Hematopoietic multipotent progenitor cell treated with erythropoietin and hydrocortisone succinate and interleukin-3 and kit ligand, for 17 days (in vitro differentiated cells): ENCODE results near the gene C15orf61.

Experiments
- DNase-seq: peaks from one replicate; pipeline ENCODE4 v3.0.0-alpha.2; 2015; ENCODE audit warnings: low spot score

Gene C15orf61

DNA sequence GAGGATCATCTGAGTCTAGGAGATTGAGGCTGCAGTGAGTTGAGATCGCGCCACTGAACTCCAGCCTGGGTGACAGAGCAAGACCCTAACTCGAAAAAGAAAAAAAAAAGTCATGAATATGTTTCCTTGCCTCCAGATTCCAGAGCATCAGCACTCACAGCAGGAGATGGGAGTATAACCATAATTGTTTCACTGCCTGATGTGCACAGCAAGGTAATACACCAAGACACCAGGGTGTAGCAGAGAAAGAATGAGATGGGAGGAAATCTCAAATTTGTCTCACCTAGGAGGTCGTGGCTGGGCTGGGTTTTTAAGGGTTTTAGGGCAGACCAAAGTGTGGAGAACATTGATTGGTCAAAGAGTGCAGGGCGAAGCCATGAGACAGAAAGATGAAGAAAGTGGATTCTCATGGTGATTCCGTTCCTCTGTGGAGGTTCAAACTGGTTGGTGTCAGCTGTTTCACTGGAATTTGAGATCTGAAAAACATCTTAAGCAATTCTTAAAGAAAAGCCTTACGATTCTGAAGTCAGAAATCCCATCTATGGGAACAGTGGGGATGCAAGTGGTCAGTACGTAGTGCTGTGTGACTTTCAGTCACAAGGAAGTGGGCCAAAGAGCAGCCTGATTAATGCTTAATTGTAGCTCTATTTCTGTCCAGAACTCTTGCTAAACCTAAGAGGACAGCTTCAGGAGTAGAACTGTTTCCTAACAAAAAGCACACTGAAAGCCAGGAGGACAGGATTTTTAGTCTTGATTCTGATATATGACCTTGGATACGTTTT, 7.8 kb upstream of the C15orf61 start:
- no peak for DNase-seq

DNA sequence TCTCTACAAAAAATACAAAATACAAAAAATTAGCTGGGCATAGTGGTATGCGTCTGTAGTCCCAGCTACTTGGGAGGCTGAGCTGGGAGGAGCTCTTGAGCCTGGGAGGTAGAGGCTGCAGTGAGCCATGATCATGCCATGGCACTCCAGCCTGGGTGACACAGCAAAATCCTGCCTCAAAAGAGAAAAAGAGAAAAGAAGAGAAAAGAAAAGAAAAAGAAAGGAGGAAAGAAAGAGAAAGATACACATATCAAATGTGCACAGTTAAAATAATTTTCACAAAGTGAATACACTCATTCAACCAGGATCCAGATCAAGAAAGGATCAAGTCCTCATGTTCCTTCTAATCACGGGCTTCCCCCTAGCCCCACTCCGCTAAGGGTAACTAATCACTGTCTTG, 5.8 kb upstream of the C15orf61 start:
- no peak for DNase-seq

DNA sequence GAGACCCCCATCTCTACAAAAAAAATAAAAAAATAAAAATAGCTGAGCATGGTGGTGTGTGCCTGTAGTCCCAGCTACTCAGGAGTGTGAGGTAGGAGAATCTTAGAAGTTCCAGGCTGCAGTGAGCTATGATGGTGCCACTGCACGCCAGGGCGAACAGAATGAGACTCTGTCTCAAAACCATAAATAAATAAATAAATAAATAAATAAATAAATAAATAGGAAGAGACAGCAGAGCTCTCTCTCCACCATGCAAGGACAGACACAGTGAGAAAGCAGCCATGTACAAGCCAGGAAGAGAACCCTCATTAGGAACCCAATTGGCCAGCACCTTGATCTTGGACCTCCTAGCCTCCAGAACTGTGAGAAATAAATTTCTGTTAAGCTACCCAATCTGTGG, 5.4 kb upstream of the C15orf61 start:
- DNase-seq, result no peak

DNA sequence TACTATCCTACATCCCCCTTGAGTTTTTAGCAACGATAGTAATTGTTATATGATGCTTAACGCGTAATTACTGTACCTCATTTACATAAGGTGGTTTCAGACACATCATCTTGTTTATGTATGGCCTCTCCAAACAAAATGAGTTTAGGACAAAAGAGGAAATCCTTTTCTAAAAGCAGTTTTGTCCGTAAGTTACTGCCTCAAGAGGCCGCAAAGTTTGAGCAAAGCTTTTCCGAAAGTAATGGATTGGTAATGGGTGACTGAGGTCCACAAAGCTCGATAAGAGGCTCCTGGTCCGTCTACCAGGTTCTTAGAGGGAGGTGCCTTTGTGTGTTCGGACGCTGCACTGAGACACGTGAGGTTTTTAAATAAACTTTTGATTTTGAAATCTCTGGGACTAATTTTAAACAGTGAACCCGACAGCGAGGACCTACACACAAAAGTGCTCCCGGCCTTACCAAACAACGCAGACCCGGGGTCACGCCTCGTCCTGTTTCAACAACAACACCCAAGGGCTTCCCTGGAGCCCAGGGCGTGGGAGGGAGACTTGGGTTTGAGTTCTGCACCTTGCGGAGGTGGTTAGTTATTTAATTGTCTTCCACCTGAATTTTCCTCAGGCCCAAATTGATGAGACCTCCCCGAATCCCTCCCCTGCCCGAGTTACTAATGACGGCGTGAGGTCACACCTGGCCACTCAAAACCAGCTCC, 456 bp upstream of the C15orf61 start:
- DNase-seq, result no peak

DNA sequence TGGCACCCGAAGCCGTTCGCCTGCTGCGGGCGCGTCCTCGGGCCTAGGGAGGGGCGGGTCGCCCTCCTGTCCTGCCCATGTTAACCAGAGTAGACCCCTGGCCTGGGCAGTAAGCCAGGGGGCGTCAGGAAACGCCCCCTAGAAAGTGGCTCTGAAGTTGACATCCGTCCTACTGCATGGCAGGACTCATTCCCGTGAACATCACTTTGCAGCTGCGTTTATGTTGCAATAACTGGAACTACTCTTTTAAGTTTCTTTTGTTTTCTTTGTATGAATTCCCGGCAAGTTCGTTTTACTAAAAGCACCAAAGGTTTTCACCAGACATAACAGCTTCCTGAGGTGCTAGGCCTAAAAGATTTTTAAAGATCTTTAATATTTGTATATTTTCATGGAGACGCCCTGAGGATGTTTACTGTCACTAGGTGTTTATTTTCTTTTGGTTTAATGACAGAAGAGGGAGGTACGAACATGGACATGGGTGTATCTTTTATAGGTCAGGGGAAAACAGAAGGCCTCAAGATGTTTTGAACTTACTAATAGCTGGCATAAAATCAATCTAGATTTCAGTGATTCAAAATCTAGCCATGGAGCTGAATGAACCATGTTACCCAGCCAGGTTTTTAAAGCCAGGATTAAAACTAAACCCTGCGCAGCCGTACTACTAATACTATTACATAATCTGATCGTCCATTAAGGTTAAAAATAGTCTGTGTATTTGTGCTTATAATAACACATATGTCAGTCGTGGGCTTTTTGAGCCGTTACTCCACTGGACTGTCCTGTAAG, 1.0 kb downstream of the C15orf61 start:
- DNase-seq, result peak; percentile 56

DNA sequence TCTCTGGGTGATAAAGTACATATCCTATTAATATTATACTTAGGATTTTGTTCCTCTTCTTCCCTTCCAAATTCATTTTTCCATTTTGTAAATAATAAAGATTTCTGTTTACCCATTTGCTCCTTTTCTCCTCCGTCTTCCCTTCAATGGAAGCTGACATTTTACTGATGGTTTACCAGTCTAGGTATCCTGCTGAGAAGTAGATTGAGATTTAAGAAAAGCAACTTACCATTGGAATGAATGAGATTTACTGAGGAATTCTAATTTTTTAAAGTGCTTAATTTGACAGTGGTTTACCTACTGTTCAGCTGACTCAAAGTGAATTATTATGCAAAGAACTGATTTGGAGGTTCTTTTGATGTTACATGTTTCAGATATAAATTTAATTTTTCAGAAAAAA, 2.4 kb downstream of the C15orf61 start:
- DNase-seq, result no peak

GRCh38 chr15:67524235-67524634, 3.3 kb downstream of the C15orf61 start:
- no peak for DNase-seq

GRCh38 chr15:67528513-67528912, 7.6 kb downstream of the C15orf61 start:
- DNase-seq, result no peak

- DNase-seq, result no peak
Measured at GRCh38 chr15:67531379-67531914, 10.5 kb downstream of the C15orf61 start.

GRCh38 chr15:67533873-67534272, 12.9 kb downstream of the C15orf61 start:
- DNase-seq, result no peak

GRCh38 chr15:67534360-67534759, 13.4 kb downstream of the C15orf61 start:
- DNase-seq, result no peak

DNA sequence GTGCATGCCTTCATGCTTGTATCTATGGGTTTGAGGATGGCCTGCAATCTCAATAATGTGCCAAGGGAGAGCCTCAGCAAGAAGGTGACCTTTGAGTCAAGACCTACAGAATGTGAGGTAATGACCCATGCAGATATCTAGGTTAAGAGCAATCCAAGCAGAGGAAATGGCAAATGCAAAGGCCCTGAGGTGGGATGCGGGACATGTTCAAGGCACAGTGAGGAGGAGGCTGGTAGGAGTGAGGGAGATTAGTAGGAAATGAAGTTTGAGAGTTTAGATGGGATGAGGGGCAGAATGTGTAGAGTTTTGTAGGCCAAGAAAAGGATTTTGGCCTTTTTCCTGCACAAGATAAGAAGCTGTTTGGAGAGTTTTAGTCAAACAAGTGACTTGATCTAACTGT, 16.8 kb downstream of the C15orf61 start:
- no peak for DNase-seq

DNA sequence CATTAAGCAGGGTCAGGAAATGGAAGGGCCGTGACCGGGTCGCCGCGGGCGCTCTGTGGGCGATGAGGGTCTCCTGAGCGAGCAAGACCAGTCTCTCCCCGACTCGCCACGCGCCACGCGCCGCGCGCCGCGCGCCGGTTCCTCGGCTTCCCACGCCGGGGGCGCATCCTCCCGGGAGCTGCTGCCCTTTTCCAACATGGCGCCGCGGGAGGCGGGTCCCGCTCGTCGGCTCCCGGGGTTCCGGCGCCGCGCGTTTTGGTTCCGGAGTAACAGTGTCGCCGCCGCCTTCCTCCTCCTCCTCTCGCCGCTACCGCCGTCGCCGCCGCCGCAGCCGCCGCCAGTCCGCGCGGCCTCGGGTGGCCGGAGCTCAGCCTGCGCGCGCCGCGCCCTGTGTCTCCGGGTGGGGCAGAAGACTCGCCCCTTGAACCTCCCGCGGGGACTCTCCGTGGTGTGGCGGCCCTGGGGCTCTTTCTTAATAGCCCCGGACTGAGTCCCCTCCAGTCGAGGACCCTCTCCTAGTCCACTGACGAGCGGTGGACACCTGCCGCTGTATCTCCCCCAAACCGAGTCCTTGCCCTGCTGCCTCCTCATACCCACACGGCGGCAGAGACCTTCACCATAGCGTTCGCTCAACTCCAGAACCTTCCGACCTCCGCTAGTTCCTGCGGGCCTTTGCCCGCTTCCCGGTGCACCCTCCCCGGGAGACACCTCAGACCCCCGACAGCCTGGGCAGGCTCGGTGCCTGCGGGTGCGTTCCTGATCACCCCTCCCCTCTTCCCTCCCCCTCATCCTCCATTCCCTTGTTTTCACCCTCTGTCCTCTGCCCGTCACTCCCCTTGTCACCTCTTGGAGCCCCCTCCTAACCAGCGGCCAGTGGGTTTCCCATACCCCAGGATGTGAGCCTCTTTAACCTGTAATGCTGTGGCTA, 21.8 kb downstream of the C15orf61 start, which contains the start of gene MAP2K5:
MAP2K5 (plus strand) TSS at position 284 of the 928 bp plus-strand sequence; CDS start at position 917, 633 bp downstream.
- DNase-seq, result peak; percentile 67

- DNase-seq, result no peak
Measured at GRCh38 chr15:67543348-67543718, 22.4 kb downstream of the C15orf61 start.

GRCh38 chr15:67544475-67544874, 23.5 kb downstream of the C15orf61 start:
- no peak for DNase-seq

DNA sequence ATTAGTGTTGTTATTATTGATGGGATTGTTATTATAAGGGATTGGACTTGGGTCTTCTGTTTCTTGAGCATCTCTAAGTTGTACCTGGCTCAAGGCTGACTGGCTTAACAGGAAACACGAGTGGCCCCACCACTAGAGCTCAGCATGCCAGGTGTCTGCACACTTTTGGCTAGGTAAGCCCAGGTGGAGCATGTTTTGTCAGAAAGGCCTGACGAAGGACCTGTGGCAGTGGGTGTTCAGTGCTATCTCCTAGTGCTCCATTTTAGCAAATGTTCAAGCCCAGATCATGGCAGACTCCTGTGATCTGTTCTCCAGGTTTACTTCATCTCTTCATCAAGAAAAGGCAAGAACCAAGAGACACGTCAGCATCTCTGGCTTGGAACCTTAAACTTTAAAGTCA, 24.9 kb downstream of the C15orf61 start:
- DNase-seq, result no peak

DNA sequence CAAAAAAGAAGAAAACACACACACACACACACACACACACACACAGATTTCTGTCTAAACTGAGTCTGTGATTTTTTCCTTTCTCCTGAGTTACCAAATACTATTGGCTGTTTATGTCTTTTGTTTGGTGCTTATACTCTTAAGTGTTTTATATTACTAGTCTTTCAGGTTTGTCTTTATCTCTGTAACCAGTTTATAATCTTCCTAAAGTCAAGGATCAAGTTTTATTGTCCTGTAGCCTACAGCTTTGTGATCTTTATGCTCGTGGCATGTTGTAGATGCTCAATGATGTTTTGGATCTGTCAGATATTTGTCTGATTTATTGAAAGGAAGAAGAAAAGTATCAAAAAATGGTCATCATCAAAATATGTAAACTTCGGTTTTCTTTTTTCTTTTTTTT, 26.1 kb downstream of the C15orf61 start:
- DNase-seq, result no peak

DNA sequence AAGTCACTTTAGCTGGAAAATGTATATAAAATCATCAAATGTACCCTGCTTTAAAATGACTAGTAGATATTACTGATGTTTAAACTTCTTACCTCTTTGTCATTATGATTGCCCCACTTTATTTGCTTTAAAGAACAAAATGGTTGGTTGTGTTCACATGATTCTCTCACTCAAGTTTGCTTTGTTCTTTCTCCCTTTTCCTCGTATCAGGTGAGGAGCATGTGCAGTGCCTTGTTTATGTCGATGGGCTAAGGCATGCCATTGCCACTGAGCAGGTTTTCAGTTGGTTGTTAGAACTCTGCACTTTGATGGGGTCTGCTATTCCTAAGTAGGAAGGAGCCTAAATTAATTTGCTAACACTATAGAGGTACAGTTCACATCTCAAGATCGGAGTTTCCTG, 26.9 kb downstream of the C15orf61 start:
- no peak for DNase-seq

DNA sequence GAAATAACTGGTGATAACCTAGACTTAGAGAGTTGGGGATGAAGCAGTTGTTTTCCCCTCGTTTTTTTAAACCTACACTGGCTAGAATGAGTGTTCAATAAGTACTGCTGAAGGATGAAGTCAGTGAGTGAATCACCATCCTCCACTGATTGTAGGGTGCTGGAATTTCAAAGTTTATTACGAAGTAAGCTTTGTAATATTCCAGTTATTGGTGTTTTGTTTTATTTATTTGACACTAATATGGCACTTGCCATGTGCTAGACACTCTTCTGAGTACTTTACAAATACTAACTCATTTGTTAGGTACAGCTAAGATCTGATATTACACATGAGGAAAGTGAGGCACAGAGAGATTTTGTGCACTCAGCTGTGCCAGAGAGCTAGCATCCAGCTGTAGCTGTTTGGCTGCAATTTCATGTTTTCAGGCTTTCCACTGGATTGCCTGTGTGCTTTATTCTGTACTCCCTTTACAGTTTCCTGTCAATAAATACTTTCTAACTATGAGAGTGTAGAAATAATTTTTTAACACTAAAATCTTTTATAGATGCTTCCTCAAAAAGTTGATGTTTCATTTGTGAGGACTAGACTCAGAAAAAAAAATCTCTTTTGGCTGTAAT, 27.4 kb downstream of the C15orf61 start:
- DNase-seq, result no peak

DNA sequence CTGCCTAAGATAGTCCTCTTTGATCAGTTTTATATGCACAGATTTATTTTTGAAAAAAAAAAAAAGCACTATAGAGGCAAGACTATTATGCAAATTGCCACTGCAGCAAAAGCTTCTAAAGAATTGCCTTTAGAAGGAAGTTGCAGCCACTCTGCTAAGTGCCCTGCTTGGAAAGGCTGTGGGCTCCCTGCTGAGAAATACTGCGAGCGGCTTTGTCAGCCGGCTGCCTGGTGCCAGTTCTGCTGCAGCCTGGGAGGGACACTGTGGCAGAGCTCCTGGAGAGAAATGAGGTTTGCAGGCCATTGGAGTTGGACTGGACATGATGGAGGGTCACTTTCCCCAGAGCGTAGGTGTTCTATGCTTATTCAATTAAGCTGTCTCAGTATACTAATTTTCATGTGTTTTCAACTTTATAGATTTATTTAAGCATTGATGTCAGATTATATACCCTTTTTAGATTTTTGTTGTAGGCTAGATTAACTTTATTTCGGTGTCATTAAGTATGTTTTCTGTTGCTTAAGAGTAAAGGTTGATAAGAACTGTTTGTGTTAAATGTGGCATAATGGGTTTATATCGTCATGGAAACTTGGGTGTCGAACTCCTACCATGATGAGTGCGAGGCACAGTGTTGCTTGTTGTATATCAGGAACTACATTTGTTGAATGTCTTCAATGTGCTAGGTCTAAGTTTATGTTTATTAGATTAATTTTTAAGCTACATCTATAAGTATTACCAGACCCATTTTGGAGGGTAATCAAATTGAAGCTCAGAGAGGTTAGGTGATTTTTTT, 28.1 kb downstream of the C15orf61 start:
- no peak for DNase-seq
